K562 (cell line): ENCODE results near the gene IL4R. TPM values are rescaled to one million over a fixed set of nuclear protein-coding genes. Genes with fewer than 3 reads are reported as not detected.

ENCODE experiments used
- CAMTA2 ChIP-seq: fragments of 250-450 bp; sonication (Bioruptor Pico); conservative IDR thresholded peaks from 2 replicates; pipeline ENCODE4 v1.5.1; 2022
- DDX20 ChIP-seq: fragments of 450-650 bp; IDR thresholded peaks from 2 replicates; pipeline ENCODE4 v1.6.1; 2016; ENCODE audit warnings: missing genetic modification characterization, low read depth, mild to moderate bottlenecking, missing compliant biosample characterization, moderate library complexity
- ETS2 ChIP-seq: IDR thresholded peaks from 2 replicates; pipeline ENCODE4 v1.6.1; 2016; ENCODE audit warnings: borderline replicate concordance, missing genetic modification characterization, mild to moderate bottlenecking, moderate library complexity, missing compliant biosample characterization; ENCODE audit not compliant: poor library complexity, severe bottlenecking
- ETV6 ChIP-seq, 3 experiments: fragments of 150-350 bp in 1 of 3; sonication (generic) in 1 of 3; formaldehyde crosslinking in 1 of 3; IDR thresholded peaks; 2 replicates each; pipeline versions ENCODE4 v1.6.1 to v1.8.0; 2014 to 2022; ENCODE audit warnings: borderline replicate concordance in 2 of 3, low read depth in 2 of 3, antibody characterized with exemption in 1 of 3, low read length in 1 of 3, mild to moderate bottlenecking in 1 of 3, missing genetic modification reagents in 1 of 3
- GATA2 ChIP-seq: sonication (generic); formaldehyde crosslinking; IDR thresholded peaks from 2 replicates; pipeline ENCODE4 v1.4.0; 2020; ENCODE audit warnings: mild to moderate bottlenecking, missing genetic modification reagents
- GMEB1 ChIP-seq: fragments of 250-450 bp; sonication (Bioruptor Pico); IDR thresholded peaks from 2 replicates; pipeline ENCODE4 v1.4.0; 2020; ENCODE audit warnings: mild to moderate bottlenecking
- HCFC1 ChIP-seq: IDR thresholded peaks from 2 replicates; pipeline ENCODE4 v1.6.1; 2012; ENCODE audit warnings: low read depth, low read length, improper control_type of control experiment
- HLTF ChIP-seq: fragments of 450-650 bp; IDR thresholded peaks from 2 replicates; pipeline ENCODE4 v1.6.1; 2016
- JUND ChIP-seq, 2 experiments: IDR thresholded peaks; 2 replicates in 1 of 2; 3 replicates in 1 of 2; pipeline ENCODE4 v1.6.1; 2011; ENCODE audit warnings: borderline replicate concordance in 2 of 2, low read depth in 2 of 2, low read length in 2 of 2, improper control_type of control experiment in 1 of 2, missing biosample characterization in 1 of 2, missing genetic modification characterization in 1 of 2, missing genetic modification reagents in 1 of 2
- KDM5B ChIP-seq: fragments of 200-600 bp; sonication (generic); IDR thresholded peaks from 2 replicates; pipeline ENCODE4 v1.6.1; 2012; ENCODE audit warnings: low read depth, mild to moderate bottlenecking, moderate library complexity, low read length, control low read depth, inconsistent platforms; ENCODE audit not compliant: insufficient replicate concordance
- LEF1 ChIP-seq: fragments of 450-650 bp; IDR thresholded peaks from 2 replicates; pipeline ENCODE4 v1.6.1; 2016; ENCODE audit warnings: mild to moderate bottlenecking
- MNT ChIP-seq, 2 experiments: fragments of 450-650 bp; conservative IDR thresholded peaks; 2 replicates each; pipeline ENCODE4 v1.6.1; 2017; ENCODE audit warnings: mild to moderate bottlenecking in 2 of 2, moderate library complexity in 2 of 2
- NFYB ChIP-seq: IDR thresholded peaks from 2 replicates; pipeline ENCODE4 v1.6.1; 2011; ENCODE audit warnings: mild to moderate bottlenecking, moderate library complexity; ENCODE audit not compliant: insufficient read length; ENCODE audit errors: extremely low read depth
- RFX1 ChIP-seq: fragments of 450-650 bp; IDR thresholded peaks from 2 replicates; pipeline ENCODE4 v1.6.1; 2016; ENCODE audit warnings: mild to moderate bottlenecking, moderate library complexity
- THAP12 ChIP-seq: fragments of 250-450 bp; sonication (Bioruptor Pico); IDR thresholded peaks from 2 replicates; pipeline ENCODE4 v1.9.0; 2021; ENCODE audit warnings: mild to moderate bottlenecking, inconsistent platforms
- XRCC3 ChIP-seq: fragments of 450-650 bp; IDR thresholded peaks from 2 replicates; pipeline ENCODE4 v1.6.1; 2017; ENCODE audit warnings: mild to moderate bottlenecking, moderate library complexity
- XRCC5 ChIP-seq: fragments of 200-400 bp; formaldehyde crosslinking; IDR thresholded peaks from 2 replicates; pipeline ENCODE4 v1.6.1; 2017; ENCODE audit warnings: low read depth, mild to moderate bottlenecking, low read length
- YBX1 ChIP-seq: fragments of 450-650 bp; IDR thresholded peaks from 2 replicates; pipeline ENCODE4 v1.7.1; 2016; ENCODE audit warnings: mild to moderate bottlenecking
- ZFP30 ChIP-seq: fragments of 250-450 bp; sonication (Bioruptor Pico); IDR thresholded peaks from 2 replicates; pipeline ENCODE4 v1.8.0; 2022; ENCODE audit warnings: moderate library complexity, mild to moderate bottlenecking, inconsistent platforms, borderline replicate concordance
- polyA plus RNA-seq, 8 experiments: library from polyadenylated mRNA; depleted of rRNA in 4 of 8; stranded (reverse) in 5 of 8; unstranded in 3 of 8; fragments of >200 nt; fragmentation: Nextera tagmentation in 2 of 8; fragmentation: Illumina TruSeq in 1 of 8; extraction: Ambion mirVana in 2 of 8; extraction: Trizol in 1 of 8; gene quantifications; 2 replicates each; pipeline versions ENCODE4 v1.2.1 to v1.2.3, GENCODE V29; 2011 to 2014; ENCODE audit warnings: inconsistent platforms in 1 of 8, missing spikeins in 1 of 8
- total RNA-seq, 7 experiments: library from RNA; depleted of rRNA in 6 of 7; stranded (reverse); fragments of >200 nt in 6 of 7; fragmentation: Illumina TruSeq in 2 of 7; extraction: Trizol in 2 of 7; gene quantifications; 2 replicates each; pipeline versions ENCODE4 v1.2.1 to v1.2.3, GENCODE V29; 2011 to 2021; ENCODE audit warnings: low replicate concordance in 1 of 7

The IL4R gene
- total and polyA plus RNA-seq, 9 of the 15 experiments (the other 6 are each of a cell fraction or from before 2014, with no cell fraction given) = 0.17 to 5.8 (median 3.3) TPM

- TF ChIP-seq HCFC1 (peak; percentile 27), ETV6 (IDR thresholded peaks at IDR 0.05; ENCODE audit: borderline replicate concordance in 1 of 2, low read depth in 2 of 2, low read length in 1 of 2) (no peak), ETV6 (CRISPR knock-in tag; IDR thresholded peaks at IDR 0.05; ENCODE audit: borderline replicate concordance) (no peak), DDX20 (no peak), NFYB (peak; percentile 93), LEF1 (no peak), XRCC3 (no peak), XRCC5 (0 out of 2 replicates have a peak, but pooled peaks have one; percentile 36), JUND (IDR thresholded peaks at IDR 0.05; ENCODE audit: borderline replicate concordance, low read depth, low read length) (peak; percentile 11; the same call in 1 of the 2 replicates), JUND (tag; IDR thresholded peaks at IDR 0.05; ENCODE audit: borderline replicate concordance, low read depth, low read length) (no peak), ETS2 (tag) (no peak), THAP12 (0 out of 2 replicates have a peak, but pooled peaks have one; percentile 25), RFX1 (no peak), GATA2 (no peak), ZFP30 (CRISPR knock-in tag) (no peak), YBX1 (no peak), CAMTA2 (0 out of 2 replicates have a peak, but pooled peaks have one; percentile 37), MNT (conservative IDR thresholded peaks at IDR 0.05) (peak; percentile 57 to 74; a peak in 3 of 4 replicates), KDM5B (peak; percentile 92), GMEB1 (CRISPR knock-in tag) (no peak), HLTF (0 out of 2 replicates have a peak, but pooled peaks have one; percentile 30)
Observed at GRCh38 chr16:27268376-27269299, 45.1 kb upstream of the IL4R start, which contains the start of gene NSMCE1 (continued).
